Neuronal stem cell (in vitro differentiated cells): ENCODE measurements around the gene ZNF385C.

Experiments
- DNase-seq: peaks from one replicate; pipeline ENCODE4 v3.0.0-alpha.2; 2013; ENCODE audit warnings: low spot score
- H2AFZ ChIP-seq: one replicate; pipeline ENCODE4 v1.6.1; 2013; ENCODE audit warnings: mild to moderate bottlenecking, low read length, inconsistent platforms
- H2AK5ac ChIP-seq: 2 replicates; pipeline ENCODE4 v1.6.1; 2013; ENCODE audit warnings: low read depth, mild to moderate bottlenecking, inconsistent platforms, low read length, moderate library complexity, mixed read lengths
- H2BK120ac ChIP-seq: 2 replicates; pipeline ENCODE4 v1.6.1; 2013; ENCODE audit warnings: low read depth, mild to moderate bottlenecking, inconsistent platforms, low read length, moderate library complexity, mixed read lengths
- H2BK12ac ChIP-seq: one replicate; pipeline ENCODE4 v1.6.1; 2013; ENCODE audit warnings: low read length, inconsistent platforms
- H2BK15ac ChIP-seq: 2 replicates; pipeline ENCODE4 v1.6.1; 2013; ENCODE audit warnings: mild to moderate bottlenecking, low read length, inconsistent platforms, mixed read lengths
- H2BK5ac ChIP-seq: one replicate; pipeline ENCODE4 v1.6.1; 2013; ENCODE audit warnings: inconsistent platforms, mild to moderate bottlenecking, low read length, moderate library complexity
- H3K14ac ChIP-seq: one replicate; pipeline ENCODE4 v1.6.1; 2013; ENCODE audit warnings: low read length, inconsistent platforms
- H3K18ac ChIP-seq: 2 replicates; pipeline ENCODE4 v1.6.1; 2013; ENCODE audit warnings: low read length, inconsistent platforms
- H3K23ac ChIP-seq: 2 replicates; pipeline ENCODE4 v1.6.1; 2013; ENCODE audit warnings: low read depth, mild to moderate bottlenecking, mixed read lengths, low read length, inconsistent platforms; ENCODE audit not compliant: poor library complexity
- H3K27ac ChIP-seq: replicated peaks from 3 replicates; pipeline ENCODE4 v1.5.1; 2013; ENCODE audit warnings: low read length, inconsistent platforms
- H3K27me3 ChIP-seq, 3 experiments: 2 replicates each; pipeline ENCODE4 v1.6.1; 2013; ENCODE audit warnings: low read length in 3 of 3, mild to moderate bottlenecking in 2 of 3, inconsistent platforms in 1 of 3, low read depth in 1 of 3, mixed read lengths in 1 of 3, moderate library complexity in 1 of 3; ENCODE audit not compliant: control insufficient read depth in 3 of 3, insufficient read depth in 3 of 3
- H3K36me3 ChIP-seq, 2 donors: replicated peaks in 1 of 2; 2 replicates each; pipeline ENCODE4 v1.6.1; 2013; ENCODE audit warnings: low read length in 2 of 2; ENCODE audit not compliant: control insufficient read depth in 2 of 2, insufficient read depth in 2 of 2
- H3K4ac ChIP-seq: 2 replicates; pipeline ENCODE4 v1.6.1; 2013; ENCODE audit warnings: inconsistent platforms, mild to moderate bottlenecking, low read length, moderate library complexity
- H3K4me1 ChIP-seq, 2 donors: 1 replicate in 1 of 2; 2 replicates in 1 of 2; pipeline ENCODE4 v1.6.1; 2013; ENCODE audit warnings: low read length in 2 of 2, low read depth in 1 of 2; ENCODE audit not compliant: control insufficient read depth in 2 of 2, insufficient read depth in 1 of 2
- H3K4me2 ChIP-seq: one replicate; pipeline ENCODE4 v1.6.1; 2013; ENCODE audit warnings: mild to moderate bottlenecking, low read length, inconsistent platforms; ENCODE audit not compliant: insufficient read depth, poor library complexity, severe bottlenecking
- H3K4me3 ChIP-seq, 2 donors: 2 replicates each; pipeline ENCODE4 v1.5.1; 2013; ENCODE audit warnings: low read length in 2 of 2, mild to moderate bottlenecking in 2 of 2, inconsistent platforms in 1 of 2, moderate library complexity in 1 of 2
- H3K79me1 ChIP-seq: one replicate; pipeline ENCODE4 v1.6.1; 2013; ENCODE audit warnings: low read depth, mild to moderate bottlenecking, inconsistent platforms, low read length, moderate library complexity
- H3K9ac ChIP-seq: one replicate; pipeline ENCODE4 v1.6.1; 2013; ENCODE audit warnings: mild to moderate bottlenecking, low read depth, low read length, inconsistent platforms; ENCODE audit not compliant: poor library complexity
- H3K9me3 ChIP-seq, 2 donors: replicated peaks in 1 of 2; 2 replicates each; pipeline versions ENCODE3 to v1.6.1; 2013; ENCODE audit warnings: low read length in 2 of 2, mild to moderate bottlenecking in 2 of 2, inconsistent platforms in 1 of 2, low read depth in 1 of 2, mixed read lengths in 1 of 2, moderate library complexity in 1 of 2; ENCODE audit not compliant: control insufficient read depth in 2 of 2, insufficient read depth in 1 of 2
- H4K8ac ChIP-seq: one replicate; pipeline ENCODE4 v1.6.1; 2013; ENCODE audit warnings: low read depth, mild to moderate bottlenecking, inconsistent platforms, low read length, moderate library complexity
- H4K91ac ChIP-seq: one replicate; pipeline ENCODE4 v1.6.1; 2013; ENCODE audit warnings: low read length, low read depth, mild to moderate bottlenecking, inconsistent platforms; ENCODE audit not compliant: poor library complexity
- WGBS, 2 donors: extraction: QIAGEN DNeasy Blood & Tissue Kit; methylation state at CpG; one replicate each; pipeline ENCODE4 v1.1.7; 2013; ENCODE audit warnings: missing lambda C conversion rate in 2 of 2, mixed read lengths in 1 of 2; ENCODE audit not compliant: insufficient read length in 2 of 2, insufficient replicate concordance in 1 of 2; ENCODE audit errors: extremely low coverage in 2 of 2; 5-methylcytosine and 5-hydroxymethylcytosine counted together

ZNF385C gene

GRCh38 chr17:42107597-42108576, 9.6 kb upstream of the ZNF385C start:
- H4K8ac ChIP-seq, result no peak overlapping the region
- H4K91ac ChIP-seq, result no peak overlapping the region
- no peak overlapping the region for H3K27ac ChIP-seq
- no peak overlapping the region for H3K4ac ChIP-seq
- H3K23ac ChIP-seq, result peak overlapping the region; percentile 52
- no peak overlapping the region for H3K14ac ChIP-seq
- H3K36me3 ChIP-seq, result peaks cover 0 to 2% of the 10 kb centered on the region in 2 donors
- H3K27me3 ChIP-seq, result peaks cover 0 to 39% (median 2%) of the 10 kb centered on the region in 3 experiments
- peak overlapping the region; percentile 2 for H2AK5ac ChIP-seq
- H3K9me3 ChIP-seq, result no peaks in the 10 kb centered on the region
- no CpG with 5 or more reads among the region's 51 CpGs for WGBS, 2 donors
- H3K4me1 ChIP-seq, result peaks cover 4 to 5% of the 10 kb centered on the region in 2 donors
- H3K4me3 ChIP-seq, result peak overlapping the region in 1 of 2 donors; percentile 71
- H2BK15ac ChIP-seq, result no peak overlapping the region
- H2AFZ ChIP-seq, result peak overlapping the region; percentile 72
- H3K9ac ChIP-seq, result no peak overlapping the region
- no peaks in the 10 kb centered on the region for H3K79me1 ChIP-seq
- peak overlapping the region; percentile 82 for H2BK12ac ChIP-seq
- H2BK5ac ChIP-seq, result peak overlapping the region; percentile 19
- peak; percentile 85 for DNase-seq
- H3K4me2 ChIP-seq, result peak overlapping the region; percentile 96
- peak overlapping the region; percentile 31 for H3K18ac ChIP-seq
- no peak overlapping the region for H2BK120ac ChIP-seq

GRCh38 chr17:42107124-42107523, 8.9 kb upstream of the ZNF385C start:
- H3K14ac ChIP-seq, result no peak overlapping the region
- H3K4ac ChIP-seq, result no peak overlapping the region
- H3K36me3 ChIP-seq, result no peaks in the 10 kb centered on the region
- no peak overlapping the region for H3K23ac ChIP-seq
- H2BK120ac ChIP-seq, result no peak overlapping the region
- DNase-seq, result no peak
- H3K9me3 ChIP-seq, result no peaks in the 10 kb centered on the region
- peaks cover 0 to 46% (median 2%) of the 10 kb centered on the region in 3 experiments for H3K27me3 ChIP-seq
- H3K27ac ChIP-seq, result no peak overlapping the region
- WGBS, 2 donors, result no CpG with 5 or more reads among the region's 6 CpGs
- peak overlapping the region; percentile 96 for H3K4me2 ChIP-seq
- H3K4me3 ChIP-seq, result no peak overlapping the region
- no peaks in the 10 kb centered on the region for H3K79me1 ChIP-seq
- no peak overlapping the region for H4K8ac ChIP-seq
- H3K4me1 ChIP-seq, result peaks cover 4 to 5% of the 10 kb centered on the region in 2 donors
- no peak overlapping the region for H2BK12ac ChIP-seq
- H4K91ac ChIP-seq, result no peak overlapping the region
- no peak overlapping the region for H3K9ac ChIP-seq
- no peak overlapping the region for H2BK15ac ChIP-seq
- no peak overlapping the region for H3K18ac ChIP-seq
- H2AK5ac ChIP-seq, result no peak overlapping the region
- H2BK5ac ChIP-seq, result no peak overlapping the region
- H2AFZ ChIP-seq, result peak overlapping the region; percentile 72

- no peak for DNase-seq
- Histone ChIP-seq H3K4ac (no peak overlapping the region), H3K79me1 (no peaks in the 10 kb centered on the region), H3K14ac (no peak overlapping the region), H3K27ac (no peak overlapping the region), H2BK15ac (no peak overlapping the region), H3K4me3 (no peak overlapping the region), H2BK12ac (no peak overlapping the region), H2BK5ac (no peak overlapping the region), H2AFZ (no peak overlapping the region), H4K8ac (no peak overlapping the region), H3K4me2 (no peak overlapping the region), H3K9me3 (no peaks in the 10 kb centered on the region), H3K4me1 (peaks cover 4 to 6% of the 10 kb centered on the region in 2 donors), H3K9ac (no peak overlapping the region), H3K36me3 (no peaks in the 10 kb centered on the region), H2BK120ac (no peak overlapping the region), H2AK5ac (no peak overlapping the region), H3K18ac (no peak overlapping the region), H3K27me3 (peaks cover 0 to 52% (median 2%) of the 10 kb centered on the region in 3 experiments), H3K23ac (no peak overlapping the region), H4K91ac (no peak overlapping the region)
- no CpG with 5 or more reads among the region's 2 CpGs for WGBS, 2 donors
Observed at GRCh38 chr17:42106009-42106408, 7.7 kb upstream of the ZNF385C start.

GRCh38 chr17:42104264-42104663, 6.0 kb upstream of the ZNF385C start:
- Histone ChIP-seq H4K8ac (no peak overlapping the region), H2BK5ac (no peak overlapping the region), H2BK15ac (no peak overlapping the region), H2AK5ac (no peak overlapping the region), H3K27ac (no peak overlapping the region), H2BK12ac (no peak overlapping the region), H3K9ac (no peak overlapping the region), H3K4ac (no peak overlapping the region), H2BK120ac (no peak overlapping the region), H3K4me1 (peaks cover 4 to 6% of the 10 kb centered on the region in 2 donors), H3K4me3 (no peak overlapping the region), H3K18ac (no peak overlapping the region), H3K36me3 (no peaks in the 10 kb centered on the region), H4K91ac (no peak overlapping the region), H2AFZ (no peak overlapping the region), H3K27me3 (peaks cover 0 to 65% (median 2%) of the 10 kb centered on the region in 3 experiments), H3K23ac (no peak overlapping the region), H3K79me1 (no peaks in the 10 kb centered on the region), H3K4me2 (no peak overlapping the region), H3K9me3 (no peaks in the 10 kb centered on the region), H3K14ac (no peak overlapping the region)
- WGBS, 2 donors, result no CpG with 5 or more reads among the region's 3 CpGs
- DNase-seq, result no peak
